HG02870 (cell line): ENCODE results near the gene SPDL1.

Experiments
- ATAC-seq: cut with Tn5 transposase; IDR thresholded peaks from one replicate; pipeline ENCODE4 v1.9.1; 2021; ENCODE audit warnings: mild to moderate bottlenecking, moderate library complexity; ENCODE audit not compliant: unreplicated experiment

The SPDL1 gene, protein sequence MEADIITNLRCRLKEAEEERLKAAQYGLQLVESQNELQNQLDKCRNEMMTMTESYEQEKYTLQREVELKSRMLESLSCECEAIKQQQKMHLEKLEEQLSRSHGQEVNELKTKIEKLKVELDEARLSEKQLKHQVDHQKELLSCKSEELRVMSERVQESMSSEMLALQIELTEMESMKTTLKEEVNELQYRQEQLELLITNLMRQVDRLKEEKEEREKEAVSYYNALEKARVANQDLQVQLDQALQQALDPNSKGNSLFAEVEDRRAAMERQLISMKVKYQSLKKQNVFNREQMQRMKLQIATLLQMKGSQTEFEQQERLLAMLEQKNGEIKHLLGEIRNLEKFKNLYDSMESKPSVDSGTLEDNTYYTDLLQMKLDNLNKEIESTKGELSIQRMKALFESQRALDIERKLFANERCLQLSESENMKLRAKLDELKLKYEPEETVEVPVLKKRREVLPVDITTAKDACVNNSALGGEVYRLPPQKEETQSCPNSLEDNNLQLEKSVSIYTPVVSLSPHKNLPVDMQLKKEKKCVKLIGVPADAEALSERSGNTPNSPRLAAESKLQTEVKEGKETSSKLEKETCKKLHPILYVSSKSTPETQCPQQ

DNA sequence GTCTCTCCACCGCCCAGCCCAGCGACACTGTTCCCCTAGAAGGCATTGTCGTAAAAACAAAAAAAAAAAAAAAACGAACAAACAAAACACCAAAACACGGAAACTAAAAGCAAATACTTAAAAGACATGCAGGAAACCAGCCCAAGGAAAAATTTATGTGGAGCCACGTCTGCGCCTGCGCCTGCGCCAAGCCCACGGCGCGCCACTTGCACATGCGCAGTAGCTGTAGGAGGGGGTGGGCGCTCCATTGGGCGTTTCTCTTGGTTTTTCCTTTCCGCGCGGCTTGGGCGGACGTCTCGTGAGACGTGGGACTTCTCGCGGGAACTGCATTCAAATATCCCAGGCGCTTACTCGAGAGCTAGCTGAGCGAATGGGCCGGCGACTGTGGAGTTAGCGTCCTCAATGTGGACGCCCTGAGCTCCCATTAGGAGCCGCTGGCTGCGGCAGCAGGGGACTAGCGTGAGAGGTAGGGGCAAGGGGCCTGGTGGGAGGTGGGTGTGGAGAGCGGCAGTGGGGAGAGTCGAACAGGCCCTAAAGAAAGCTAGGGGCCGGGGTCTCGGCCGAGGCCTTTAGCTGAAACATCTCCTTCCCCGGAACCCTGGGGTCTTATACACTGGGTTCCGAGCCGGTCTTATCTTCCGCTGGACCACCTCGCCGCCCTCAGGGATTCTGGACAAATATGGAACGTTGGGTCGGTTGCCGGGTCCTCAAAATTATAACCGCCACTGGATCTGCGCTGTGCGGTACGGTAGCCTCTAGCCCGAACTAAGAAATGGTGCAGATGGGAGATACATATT is at the start of gene SPDL1:
SPDL1 (plus strand) TSS at position 350 of the 797 bp plus-strand sequence. CDS start 4,644 bp downstream, outside the sequence.
- peak; percentile 88 for ATAC-seq

DNA sequence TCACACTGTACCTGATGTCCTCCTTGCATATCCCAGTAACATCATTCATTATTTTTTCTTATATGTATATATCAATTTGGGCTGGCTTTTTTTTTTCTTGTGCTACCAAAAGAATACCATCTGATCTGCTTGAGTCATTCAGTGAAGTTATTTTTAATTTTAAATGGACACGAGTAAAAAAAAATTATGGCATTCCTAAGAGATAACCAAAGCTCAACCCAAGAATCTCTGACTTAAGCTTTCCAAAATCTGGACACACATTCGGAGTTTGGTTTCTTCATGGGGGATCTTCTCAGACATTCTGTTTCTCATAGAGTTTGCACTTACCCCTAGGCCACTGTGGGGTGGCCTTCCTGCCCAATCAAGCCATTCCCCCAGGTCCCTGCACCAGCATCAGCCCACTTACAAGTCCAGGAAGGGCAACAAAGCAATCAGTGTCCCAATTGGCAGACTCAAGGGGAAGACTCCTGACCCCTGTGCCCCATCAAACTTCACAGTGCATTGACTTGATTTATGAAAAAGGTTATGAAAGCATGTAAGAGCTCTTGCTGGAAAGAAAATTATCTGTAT is 49.2 kb upstream of the SPDL1 start:
- no peak for ATAC-seq

DNA sequence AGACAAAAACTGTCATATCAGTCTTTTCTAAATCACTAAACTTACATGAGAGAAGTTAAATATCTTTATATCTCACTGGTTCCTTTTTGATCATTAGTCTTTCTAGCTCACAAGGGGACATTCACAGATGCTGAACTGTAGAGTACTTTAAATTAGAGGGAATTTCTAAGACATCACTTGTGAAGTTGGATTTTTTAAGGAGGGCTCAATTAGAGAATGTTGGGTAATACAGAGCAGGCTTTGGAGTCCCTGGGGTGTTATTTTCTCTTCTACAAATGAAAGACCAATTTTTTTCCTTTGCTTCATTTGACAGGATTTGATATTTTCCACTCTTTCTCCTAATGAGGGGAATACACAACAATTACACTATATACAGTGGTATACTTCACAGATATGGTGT is 48.6 kb upstream of the SPDL1 start:
- no peak for ATAC-seq

DNA sequence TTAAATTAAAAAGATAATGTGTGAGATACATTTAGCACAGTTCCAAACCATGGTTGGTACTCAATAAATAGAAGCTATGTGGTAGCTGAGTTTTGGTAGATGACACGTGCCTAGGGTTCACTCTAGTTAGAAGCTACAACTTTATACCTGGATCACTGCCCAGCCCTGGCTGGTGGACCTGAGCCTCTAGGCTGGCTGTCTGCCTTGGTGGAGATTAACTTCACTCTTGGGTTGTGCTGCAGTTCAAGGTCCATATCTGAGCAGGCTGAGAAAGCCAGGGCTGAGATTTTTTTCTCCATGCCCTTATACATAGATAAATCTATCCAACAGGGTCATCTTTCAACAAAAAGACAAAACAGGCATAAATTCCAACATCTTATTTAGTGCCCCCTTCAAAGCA is 44.6 kb upstream of the SPDL1 start:
- no peak for ATAC-seq

- no peak for ATAC-seq
Measured at GRCh38 chr5:169542811-169543210, 40.8 kb upstream of the SPDL1 start.

DNA sequence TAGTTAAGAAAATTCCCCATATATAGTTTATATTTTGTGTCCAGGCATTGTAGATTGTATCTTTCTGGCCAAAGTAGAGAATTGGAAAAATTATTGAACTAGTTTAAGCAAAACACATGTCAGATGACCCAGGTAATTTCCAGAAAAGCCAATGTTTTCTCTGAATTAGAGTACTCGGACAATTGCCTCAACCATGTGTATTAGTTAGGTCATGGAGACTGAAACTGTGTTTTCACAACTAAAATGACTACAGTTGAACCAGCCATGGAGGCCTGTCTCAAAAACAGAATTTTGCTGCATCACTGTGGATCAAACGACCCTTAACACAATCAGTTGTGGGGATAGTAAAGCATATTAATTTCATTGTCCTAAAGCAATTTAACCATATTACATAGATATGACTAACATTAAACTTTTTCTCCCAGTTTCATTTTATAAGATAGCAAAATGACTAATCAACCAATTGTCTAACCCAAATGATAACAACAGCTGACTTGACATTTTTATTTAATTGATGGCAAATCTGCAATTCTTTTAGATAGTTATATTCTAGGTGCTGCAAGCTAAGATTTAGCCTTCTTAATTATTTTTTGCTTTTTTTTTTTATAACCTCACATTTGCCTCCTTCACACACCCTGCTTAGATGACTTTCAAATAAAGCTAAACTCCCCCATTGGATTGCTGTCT is 39.2 kb upstream of the SPDL1 start:
- no peak for ATAC-seq

DNA sequence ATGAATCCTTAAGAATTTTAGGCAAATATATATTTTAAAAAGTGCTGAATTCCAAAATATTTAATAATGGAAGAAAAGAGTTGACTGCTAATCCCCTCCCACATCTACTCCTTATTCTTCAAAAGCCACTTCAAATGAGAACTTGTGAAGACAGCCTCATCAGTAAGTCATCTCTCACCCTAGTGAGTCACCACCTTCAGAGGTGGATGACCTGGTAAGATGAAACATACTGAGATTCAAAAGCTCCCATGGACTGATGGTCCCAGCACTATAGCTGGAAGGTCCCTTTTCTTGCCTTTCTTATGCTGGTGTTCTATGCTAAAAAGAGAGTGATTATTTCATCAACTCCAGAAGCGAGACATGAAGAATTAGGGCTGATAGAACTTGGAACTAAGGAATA is 37.8 kb upstream of the SPDL1 start:
- peak; percentile 62 for ATAC-seq

DNA sequence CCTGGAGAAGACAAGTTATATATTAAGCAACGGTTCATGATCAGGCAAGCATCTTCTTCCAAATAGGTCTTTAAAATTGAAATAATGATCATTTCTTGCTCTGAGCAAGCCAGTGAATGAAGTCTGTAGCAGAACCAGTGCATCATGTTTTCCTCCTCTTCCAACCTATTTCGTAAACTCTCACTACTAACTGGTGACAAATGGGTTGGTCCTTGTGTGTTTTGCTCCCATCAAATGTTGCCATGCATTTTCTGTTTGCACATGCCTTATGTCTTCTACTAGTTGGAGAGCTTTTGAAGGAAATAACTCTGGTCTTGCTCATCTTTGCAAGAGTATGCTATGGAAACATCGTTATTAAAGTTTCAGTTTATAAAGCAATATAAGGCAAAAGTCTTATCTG is 37.2 kb upstream of the SPDL1 start:
- no peak for ATAC-seq

DNA sequence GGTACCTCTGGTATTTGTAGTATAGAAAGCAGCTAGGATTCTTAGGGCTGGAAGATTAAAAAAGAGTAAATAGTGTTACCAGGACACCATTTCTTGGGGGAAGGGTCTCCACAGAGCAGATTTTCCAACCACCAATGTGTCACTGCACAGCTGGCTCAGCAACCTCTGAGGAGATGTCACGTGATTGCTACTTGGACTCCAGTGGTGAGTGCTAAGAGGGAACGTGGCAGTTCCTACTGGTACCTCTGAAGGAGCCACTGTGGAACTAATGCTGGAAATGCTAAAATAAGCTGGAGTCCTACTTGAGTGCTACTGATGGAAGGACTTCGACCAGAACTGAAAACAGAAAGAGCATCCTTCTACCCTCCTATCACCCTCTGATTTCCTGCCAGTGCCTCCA is 36.1 kb upstream of the SPDL1 start:
- ATAC-seq = no peak

DNA sequence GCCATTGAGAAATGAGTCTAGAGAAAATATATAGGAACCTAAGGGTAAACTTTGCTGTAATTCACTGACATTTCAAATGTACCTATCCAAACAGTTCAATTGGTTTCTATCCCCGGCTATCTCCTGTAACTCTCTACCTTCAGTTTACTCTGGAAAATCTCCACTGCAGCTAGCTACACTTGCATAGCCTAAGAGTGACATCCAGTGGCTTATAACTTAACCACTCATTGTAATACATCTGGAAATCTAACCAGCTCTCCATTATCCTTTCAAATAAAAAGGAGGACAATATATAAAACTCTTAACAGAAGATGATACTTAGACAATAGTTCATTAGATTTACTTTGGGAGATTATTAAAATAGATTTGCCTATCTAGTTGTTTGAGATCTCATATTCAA is 35.3 kb upstream of the SPDL1 start:
- ATAC-seq = no peak

DNA sequence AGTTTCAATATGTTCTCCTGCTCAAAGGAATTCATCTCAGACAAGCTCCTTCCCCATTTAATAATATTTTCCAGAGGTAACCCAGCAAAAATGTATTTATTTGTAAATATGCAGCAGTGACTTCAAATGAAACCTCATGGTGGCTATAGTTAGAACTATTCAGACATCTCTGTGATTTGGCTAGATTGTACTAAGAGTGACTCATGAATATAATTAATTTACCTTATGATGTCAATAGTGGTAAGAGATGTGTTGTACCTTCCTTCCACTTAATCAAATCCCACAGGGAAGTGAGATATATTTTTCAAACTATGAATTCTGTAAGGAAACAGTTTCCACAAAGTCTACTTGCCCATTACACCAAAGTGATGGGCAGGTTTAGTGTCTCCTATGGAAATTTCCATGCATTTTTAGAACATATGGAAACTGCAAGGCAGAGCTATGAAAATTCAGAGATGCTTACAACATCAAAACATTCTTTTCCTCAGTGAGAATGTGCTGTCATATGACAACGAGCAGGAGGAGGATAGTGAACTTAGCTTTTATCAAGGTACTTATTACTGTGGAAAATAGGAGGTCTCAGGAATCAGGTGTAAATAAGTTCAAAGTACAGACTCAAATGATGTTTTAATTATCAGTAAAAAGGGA is 34.0 kb upstream of the SPDL1 start:
- no peak for ATAC-seq

DNA sequence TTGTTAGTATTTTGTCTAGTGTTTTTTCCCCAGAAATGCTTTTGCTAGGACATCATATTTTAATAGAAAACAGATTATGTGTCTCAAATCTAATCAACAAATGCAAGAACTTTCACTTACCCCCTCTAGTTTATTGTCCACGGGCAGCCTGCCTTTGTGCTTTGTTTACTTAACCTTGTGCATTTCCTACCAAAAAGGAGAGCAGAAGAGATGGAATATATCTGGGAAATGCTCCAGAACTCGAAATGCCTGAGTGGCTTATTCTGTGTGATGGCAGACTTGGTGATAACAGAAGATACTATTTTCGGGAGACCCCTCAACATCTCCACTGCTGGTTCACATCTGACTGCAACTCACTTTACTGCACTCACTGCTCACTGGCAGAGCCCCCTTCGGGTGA is 33.3 kb upstream of the SPDL1 start:
- no peak for ATAC-seq

DNA sequence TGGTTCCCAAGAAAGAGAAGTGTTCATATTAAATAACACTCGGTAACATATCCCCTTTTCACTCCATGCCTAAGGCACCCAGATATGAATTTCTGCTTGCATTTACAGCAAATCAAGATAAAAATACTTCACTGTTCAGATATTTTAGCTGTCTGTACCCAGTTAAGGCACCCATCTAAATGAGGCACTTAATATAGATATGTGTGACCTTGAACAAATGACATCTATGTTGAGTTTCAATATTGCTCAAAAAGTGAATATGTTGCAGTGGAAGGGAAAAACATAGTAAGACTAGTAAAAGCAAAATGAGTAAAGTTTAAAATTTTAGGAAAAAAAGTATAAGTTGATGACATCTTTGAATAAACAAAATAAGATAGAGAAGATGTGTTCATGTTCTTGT is 32.4 kb upstream of the SPDL1 start:
- ATAC-seq = no peak

DNA sequence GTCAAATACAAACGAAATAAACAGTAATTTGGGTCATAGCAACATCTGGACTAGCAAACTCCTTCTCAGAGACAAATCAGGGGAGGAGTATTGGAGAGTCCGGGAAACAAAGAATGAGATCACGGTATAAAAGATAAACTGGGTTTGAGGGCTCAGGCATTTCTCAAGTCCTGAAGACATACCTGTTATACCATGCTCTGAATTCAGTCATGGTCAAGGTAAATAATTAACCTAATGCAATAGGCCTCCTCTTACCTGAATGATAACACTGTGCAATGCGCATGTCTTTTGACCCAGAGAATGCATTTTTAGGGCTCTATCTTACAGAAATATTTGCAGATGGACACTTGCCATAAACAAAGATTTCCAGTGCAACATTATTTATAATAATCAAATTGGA is 31.9 kb upstream of the SPDL1 start:
- ATAC-seq = no peak

GRCh38 chr5:169554251-169554650 is 29.3 kb upstream of the SPDL1 start:
- peak; percentile 97 for ATAC-seq

GRCh38 chr5:169557838-169558237 is 25.7 kb upstream of the SPDL1 start:
- ATAC-seq = no peak

DNA sequence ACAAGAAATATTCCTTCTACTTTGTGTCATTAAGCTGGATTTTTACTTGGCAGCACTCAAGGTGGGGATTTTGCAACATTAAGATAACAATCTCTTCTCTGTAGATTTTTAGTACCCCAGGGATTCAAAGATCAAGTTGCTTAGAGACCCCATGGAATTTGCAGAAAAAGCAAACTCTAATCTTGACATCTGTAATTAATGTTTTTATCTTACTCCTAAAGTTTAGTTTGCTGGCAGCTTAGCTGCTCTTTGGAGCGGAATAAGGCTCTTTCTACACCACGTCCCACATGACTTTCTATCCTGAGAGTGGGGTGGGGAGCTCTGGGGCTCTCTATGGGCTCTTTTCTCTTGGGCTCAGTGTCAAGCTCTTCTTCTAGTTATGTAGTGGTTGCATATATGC is 21.7 kb upstream of the SPDL1 start:
- no peak for ATAC-seq

DNA sequence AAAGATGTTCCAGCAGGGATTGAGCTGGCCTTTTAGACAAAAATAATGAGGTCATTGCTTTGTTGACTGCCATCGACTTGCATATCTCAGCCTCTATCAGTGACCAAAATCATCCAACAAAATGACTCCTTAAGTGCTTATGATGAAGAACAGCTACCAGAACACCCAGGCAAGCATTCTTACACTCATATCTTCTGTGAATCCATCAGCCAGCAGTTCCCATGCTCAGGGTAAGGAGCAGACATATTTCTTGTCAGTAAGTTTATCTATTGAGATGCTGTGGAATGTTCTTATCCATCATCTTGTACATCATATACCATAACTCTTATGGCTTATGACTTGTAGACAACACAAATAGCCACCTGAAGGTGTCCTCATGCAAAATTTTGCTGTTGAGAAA is 20.2 kb upstream of the SPDL1 start:
- ATAC-seq = no peak

GRCh38 chr5:169566202-169566601 is 17.4 kb upstream of the SPDL1 start:
- ATAC-seq = no peak

- ATAC-seq = no peak
Measured at GRCh38 chr5:169567079-169567478, 16.5 kb upstream of the SPDL1 start.
